ENCODE measurements around the gene ZRANB3.
"Not testable (repeated sequence)": the region's sequence is repeated elsewhere in the genome, so short reads cannot be mapped to it uniquely, and the experiment has no call there.

The ZRANB3 gene

DNA sequence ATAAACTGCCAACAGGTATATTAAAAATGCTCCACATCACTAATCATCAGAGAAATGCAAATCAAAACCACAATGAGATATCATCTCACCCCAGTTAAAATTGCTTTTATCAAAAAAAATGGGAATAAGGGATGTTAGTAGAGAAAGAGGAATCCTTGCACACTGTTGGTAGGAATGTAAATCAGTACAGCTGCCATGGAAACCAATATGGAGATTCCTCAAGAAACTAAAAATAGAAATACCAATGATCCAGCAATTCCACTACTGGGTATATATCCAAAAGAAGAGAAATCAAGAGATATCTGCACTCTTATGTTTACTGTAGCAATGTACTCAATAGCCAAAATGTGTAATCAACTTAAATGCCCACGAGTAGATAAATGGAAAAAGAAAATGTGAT lies 40.6 kb downstream of the ZRANB3 start:
- in situ Hi-C loops (cut with MboI; ENCODE audit: low sequenced_read_pairs) = no loop called here

GRCh38 chr2:135485441-135485840 lies 45.6 kb downstream of the ZRANB3 start:
- in situ Hi-C loops (cut with MboI; ENCODE audit: low sequenced_read_pairs) = no loop called here

GRCh38 chr2:135475128-135475527 lies 55.9 kb downstream of the ZRANB3 start:
- in situ Hi-C loops (cut with MboI; ENCODE audit: low sequenced_read_pairs) = no loop called here

GRCh38 chr2:135473567-135473966 lies 57.5 kb downstream of the ZRANB3 start:
- in situ Hi-C loops (cut with MboI; ENCODE audit: low sequenced_read_pairs) = no loop called here

GRCh38 chr2:135471106-135471505 lies 59.9 kb downstream of the ZRANB3 start:
- in situ Hi-C loops (cut with MboI; ENCODE audit: low sequenced_read_pairs) = no loop called here

- in situ Hi-C loops (cut with MboI; ENCODE audit: low sequenced_read_pairs) = no loop called here
Observed at GRCh38 chr2:135457279-135457678, 73.7 kb downstream of the ZRANB3 start.

DNA sequence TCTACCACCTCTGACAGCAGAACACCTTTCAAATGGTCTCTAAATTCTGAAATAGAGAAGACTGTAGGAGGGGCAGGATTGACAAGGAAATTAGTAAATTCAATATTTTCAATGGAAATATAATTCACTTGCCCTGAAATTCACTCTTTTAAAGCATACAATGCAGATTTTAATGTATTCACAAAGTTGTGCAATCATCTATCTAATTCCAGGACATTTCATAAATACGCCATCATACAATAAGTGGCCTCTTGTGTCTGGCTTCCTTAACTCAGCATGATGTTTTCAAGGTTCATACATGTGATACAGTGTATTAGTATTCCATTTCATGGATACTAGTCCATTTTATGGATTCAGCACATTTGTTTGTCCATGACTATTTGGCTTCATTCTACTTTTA lies 74.2 kb downstream of the ZRANB3 start:
- in situ Hi-C loops (cut with MboI; ENCODE audit: low sequenced_read_pairs) = no loop called here

GRCh38 chr2:135456431-135456830 lies 74.6 kb downstream of the ZRANB3 start:
- in situ Hi-C loops (cut with MboI; ENCODE audit: low sequenced_read_pairs) = no loop called here

GRCh38 chr2:135454608-135455007 lies 76.4 kb downstream of the ZRANB3 start:
- in situ Hi-C loops (cut with MboI; ENCODE audit: low sequenced_read_pairs) = no loop called here

GRCh38 chr2:135453027-135453426 lies 78.0 kb downstream of the ZRANB3 start:
- in situ Hi-C loops (cut with MboI; ENCODE audit: low sequenced_read_pairs) = not testable (repeated sequence)

GRCh38 chr2:135451966-135452365 lies 79.1 kb downstream of the ZRANB3 start:
- in situ Hi-C loops (cut with MboI; ENCODE audit: low sequenced_read_pairs) = no loop called here

DNA sequence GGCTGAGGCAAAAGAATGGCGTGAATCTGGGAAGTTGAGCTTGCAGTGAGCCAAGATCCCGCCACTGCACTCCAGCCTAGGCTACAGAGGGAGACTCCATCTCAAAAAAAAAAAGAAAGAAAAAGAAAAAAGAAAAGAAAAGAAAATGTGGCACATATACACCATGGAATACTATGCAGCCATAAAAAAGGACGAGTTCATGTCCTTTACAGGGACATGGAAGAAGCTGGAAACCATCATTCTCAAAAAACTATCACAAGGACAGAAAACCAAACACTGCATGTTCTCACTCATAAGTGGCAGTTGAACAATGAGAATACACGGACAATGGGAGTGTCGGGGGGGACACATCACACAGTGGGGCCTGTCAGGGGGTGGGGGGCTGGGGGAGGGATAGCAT lies 88.0 kb downstream of the ZRANB3 start:
- in situ Hi-C loops (cut with MboI; ENCODE audit: low sequenced_read_pairs) = not testable (repeated sequence)

- in situ Hi-C loops (cut with MboI; ENCODE audit: low sequenced_read_pairs) = not testable (repeated sequence)
Observed at GRCh38 chr2:135435155-135435554, 95.9 kb downstream of the ZRANB3 start.

GRCh38 chr2:135424849-135425248 lies 106.2 kb downstream of the ZRANB3 start:
- in situ Hi-C loops (cut with MboI; ENCODE audit: low sequenced_read_pairs) = no loop called here

GRCh38 chr2:135422898-135423297 lies 108.1 kb downstream of the ZRANB3 start:
- in situ Hi-C loops (cut with MboI; ENCODE audit: low sequenced_read_pairs) = no loop called here

GRCh38 chr2:135411646-135412045 lies 119.4 kb downstream of the ZRANB3 start:
- in situ Hi-C loops (cut with MboI; ENCODE audit: low sequenced_read_pairs) = no loop called here

- in situ Hi-C loops (cut with MboI; ENCODE audit: low sequenced_read_pairs) = no loop called here
Observed at GRCh38 chr2:135409436-135409835, 121.6 kb downstream of the ZRANB3 start.

DNA sequence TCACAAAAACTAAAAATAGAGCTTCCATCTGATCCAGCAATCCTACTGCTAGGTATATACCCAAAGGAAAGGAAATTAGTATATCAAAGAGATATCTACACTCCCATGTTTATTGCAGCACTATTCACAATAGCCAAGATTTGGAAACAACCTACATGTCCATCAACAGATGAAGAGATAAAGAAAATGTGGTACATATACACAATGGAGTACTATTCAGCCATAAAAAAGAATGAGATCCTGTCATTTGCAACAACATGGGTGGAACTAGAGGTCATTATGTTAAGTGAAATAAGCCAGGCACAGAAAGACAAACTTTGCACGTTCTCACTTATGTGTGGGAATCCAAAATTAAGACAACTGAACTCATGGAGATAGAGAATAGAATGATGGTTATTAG lies 134.8 kb downstream of the ZRANB3 start:
- in situ Hi-C loops (cut with MboI; ENCODE audit: low sequenced_read_pairs) = not testable (repeated sequence)

DNA sequence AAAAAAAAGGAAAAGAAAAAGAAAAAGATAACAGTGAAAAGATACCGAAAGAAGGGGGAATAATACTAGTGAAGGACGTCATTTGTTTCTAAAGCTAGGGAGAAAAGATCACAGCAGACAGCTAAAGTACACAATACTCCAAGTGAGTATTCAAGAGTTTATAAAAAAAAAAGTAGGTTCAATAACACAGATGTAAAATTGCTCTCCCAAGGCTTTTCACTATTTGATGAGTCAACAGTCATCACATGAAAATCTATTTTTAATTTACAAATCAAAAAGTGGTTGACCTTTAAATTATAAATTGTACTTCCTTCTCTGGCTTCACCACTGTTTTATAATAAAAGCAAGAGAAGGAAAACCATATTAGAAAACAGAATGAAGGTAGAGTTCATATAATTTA lies 144.0 kb downstream of the ZRANB3 start:
- in situ Hi-C loops (cut with MboI; ENCODE audit: low sequenced_read_pairs) = no loop called here

- in situ Hi-C loops (cut with MboI; ENCODE audit: low sequenced_read_pairs) = no loop called here
Observed at GRCh38 chr2:135378591-135378990, 152.4 kb downstream of the ZRANB3 start.

- in situ Hi-C loops (cut with MboI; ENCODE audit: low sequenced_read_pairs) = no loop called here
Observed at GRCh38 chr2:135373702-135374101, 157.3 kb downstream of the ZRANB3 start.

- in situ Hi-C loops (cut with MboI; ENCODE audit: low sequenced_read_pairs) = no loop called here
Observed at GRCh38 chr2:135349941-135350340, 181.1 kb downstream of the ZRANB3 start.

DNA sequence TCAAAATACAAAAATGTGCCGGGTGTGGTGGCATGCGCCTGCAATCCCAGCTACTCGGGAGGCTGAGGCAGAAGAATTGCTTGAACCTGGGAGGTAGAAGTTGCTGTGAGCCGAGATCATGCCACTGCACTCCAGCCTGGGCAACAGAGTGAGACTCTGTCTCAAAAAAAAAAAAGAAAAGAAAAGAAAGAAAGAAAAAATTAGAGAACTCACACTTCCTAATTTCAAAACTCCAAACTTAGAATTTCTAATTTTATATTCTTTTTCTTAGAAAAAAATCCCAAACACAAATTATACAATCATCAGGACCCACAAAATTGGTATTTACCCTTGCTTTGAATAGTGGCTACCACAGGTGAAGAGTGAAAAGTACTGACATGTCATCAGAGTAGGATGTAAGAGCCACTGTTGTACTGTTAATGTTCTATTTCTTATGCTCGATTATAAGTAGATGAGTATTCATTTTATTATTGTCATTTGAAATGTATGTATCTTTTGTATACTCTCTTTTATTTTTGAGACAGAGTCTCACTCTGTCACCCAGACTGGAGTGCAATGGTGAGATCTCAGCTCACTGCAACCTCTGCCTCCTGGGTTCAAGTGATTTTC lies 182.8 kb downstream of the ZRANB3 start:
- in situ Hi-C loops (cut with MboI; ENCODE audit: low sequenced_read_pairs) = not testable (repeated sequence)
